Measurements from ENCODE around the gene PPRC1.

DNA sequence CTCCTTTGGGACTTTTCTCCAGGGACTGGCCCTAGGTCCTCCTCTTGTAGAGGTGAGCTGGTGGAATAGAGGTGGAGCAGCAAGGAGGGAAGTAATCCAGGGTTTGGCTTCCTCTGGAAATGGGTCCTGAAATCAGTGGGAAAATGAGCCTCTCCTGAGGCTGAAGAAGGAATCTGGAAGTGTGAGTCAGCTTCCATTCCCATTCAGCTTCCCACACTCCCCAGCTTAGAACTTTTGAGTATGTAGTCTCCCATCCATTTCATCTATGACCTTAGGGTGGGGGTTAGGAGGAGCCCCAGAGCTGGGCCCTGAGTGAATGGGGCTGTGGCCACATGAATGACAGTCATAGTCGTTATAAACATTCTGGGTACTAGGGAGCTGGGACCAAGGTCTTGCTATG is 30.4 kb upstream of the PPRC1 start:
- no peak for TF ChIP-seq CTCF (conservative IDR thresholded peaks at IDR 0.05; ENCODE audit: low read depth in 2 of 2)
- TF ChIP-seq POLR2AphosphoS5 (IDR thresholded peaks at IDR 0.05; ENCODE audit: low read depth), result no peak
- no peak for TF ChIP-seq JUNB (IDR thresholded peaks at IDR 0.05; ENCODE audit: unreplicated experiment)
- TF ChIP-seq REST (IDR thresholded peaks at IDR 0.05; ENCODE audit: unreplicated experiment), result no peak
